Calu3 (cell line): Measurements from ENCODE around the gene HSD17B8. TPM values are rescaled to one million over a fixed set of nuclear protein-coding genes. Genes with fewer than 3 reads are reported as not detected.
A peak's percentile ranks its signal among the peaks of the same experiment; 100 is the strongest.

Source experiments
- Bru-seq: library from RNA; stranded (reverse); fragments of 400-500 nt; gene quantifications from one replicate; lab custom pipeline; 2021; lab: Mats Ljungman, UMichigan
- BruChase-seq, 2 experiments: library from RNA; stranded (reverse); fragments of 400-500 nt; gene quantifications; one replicate each; lab custom pipeline; 2021; lab: Mats Ljungman, UMichigan
- BruUV-seq: library from RNA; stranded (reverse); fragments of 400-500 nt; replicated peaks from 2 replicates; lab custom pipeline; 2021; lab: Mats Ljungman, UMichigan
- CTCF ChIA-PET: fragments of 300-600 bp; sonication (Branson Sonifier 250); formaldehyde crosslinking; loops from one replicate; lab custom pipeline; 2022; ENCODE audit warnings: antibody characterized with exemption; lab: Charles Lee
- DNase-seq: peaks from one replicate; pipeline ENCODE4 v3.0.0; 2022
- H3K27ac Mint-ChIP-seq: one replicate; pipeline ENCODE4 v1.8.0; 2022; ENCODE audit warnings: mixed read lengths; ENCODE audit not compliant: unreplicated experiment
- H3K27me3 Mint-ChIP-seq: one replicate; pipeline ENCODE4 v1.8.0; 2022; ENCODE audit warnings: mixed read lengths; ENCODE audit not compliant: unreplicated experiment
- H3K36me3 Mint-ChIP-seq: one replicate; pipeline ENCODE4 v1.8.0; 2022; ENCODE audit warnings: mild to moderate bottlenecking, moderate library complexity, mixed read lengths; ENCODE audit not compliant: insufficient read depth, unreplicated experiment
- H3K4me1 Mint-ChIP-seq: one replicate; pipeline ENCODE4 v1.8.0; 2022; ENCODE audit warnings: mild to moderate bottlenecking, low read depth, mixed read lengths; ENCODE audit not compliant: unreplicated experiment
- H3K4me3 Mint-ChIP-seq: one replicate; pipeline ENCODE4 v1.8.0; 2022; ENCODE audit warnings: mild to moderate bottlenecking, low read depth, moderate library complexity, mixed read lengths; ENCODE audit not compliant: unreplicated experiment
- H3K9me3 Mint-ChIP-seq: one replicate; pipeline ENCODE4 v1.8.0; 2022; ENCODE audit warnings: low read depth, mixed read lengths; ENCODE audit not compliant: unreplicated experiment
- intact Hi-C: fragments of 100-400 bp; cut with micrococcal nuclease; formaldehyde crosslinking; loops from one replicate; pipeline ENCODE4 v1.10.0; 2022; ENCODE audit not compliant: unreplicated experiment
- long read RNA-seq: library from polyadenylated mRNA; stranded (forward); transcript quantifications from one replicate; pipeline ENCODE4 v2.0.0, GENCODE V29; 2022
- total RNA-seq: library from RNA; stranded (reverse); gene quantifications from 2 replicates; pipeline ENCODE4 v1.2.3, GENCODE V29; 2022
- TF ChIP-seq, protein P1 (sequence below): fragments of 200-600 bp; IDR thresholded peaks from one replicate; pipeline ENCODE4 v1.8.0; 2022; ENCODE audit warnings: antibody characterized with exemption; ENCODE audit not compliant: unreplicated experiment

HSD17B8 gene
- total RNA-seq (40.4 and 41.7 TPM in 2 replicates), Bru-seq, nascent RNA (percentile 63 among the genes with signal in this experiment), BruChase-seq, experiment 1, labeled RNA remaining after a 6-hour chase (percentile 64 among the genes with signal in this experiment), BruChase-seq, experiment 2, labeled RNA remaining after a 2-hour chase (percentile 56 among the genes with signal in this experiment)
- long read RNA-seq, transcript HSD17B8-203 (9 exons, 990 nt) = major isoform, 67 of 97 reads
- long read RNA-seq, partial matches to known transcripts = 19 of 97 reads
- long read RNA-seq, other reads (novel, unspliced or antisense) = 11 of 97 reads

DNA sequence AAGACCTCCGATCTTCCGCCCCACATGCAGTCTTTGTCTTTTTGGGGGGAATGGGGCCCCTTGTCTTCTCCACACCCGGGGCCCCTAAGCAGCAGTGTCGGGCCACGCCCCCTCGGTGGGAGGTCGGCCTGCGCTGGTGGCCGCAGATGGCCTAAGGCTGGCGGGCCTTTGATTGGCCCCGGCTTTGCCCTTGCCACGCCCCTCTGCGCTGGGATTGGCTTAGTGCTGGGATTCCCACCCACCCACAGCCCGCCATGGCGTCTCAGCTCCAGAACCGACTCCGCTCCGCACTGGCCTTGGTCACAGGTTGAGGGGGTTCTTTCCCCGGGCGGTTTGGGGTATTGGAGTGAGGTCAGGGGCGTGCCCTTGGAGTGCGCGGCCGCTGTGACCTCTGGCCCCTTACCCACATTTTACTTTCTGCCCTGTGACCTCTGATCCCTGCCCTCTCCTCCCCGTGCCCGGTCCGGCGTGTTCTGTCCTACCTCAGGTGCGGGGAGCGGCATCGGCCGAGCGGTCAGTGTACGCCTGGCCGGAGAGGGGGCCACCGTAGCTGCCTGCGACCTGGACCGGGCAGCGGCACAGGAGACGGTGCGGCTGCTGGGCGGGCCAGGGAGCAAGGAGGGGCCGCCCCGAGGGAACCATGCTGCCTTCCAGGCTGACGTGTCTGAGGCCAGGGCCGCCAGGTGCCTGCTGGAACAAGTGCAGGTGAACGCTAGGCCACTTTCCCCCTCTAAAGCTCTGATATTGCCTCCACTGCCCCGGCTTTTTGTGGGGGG, at the start of gene HSD17B8:
Gene HSD17B8 (plus strand): TSS at position 241 of the 776 bp plus-strand sequence. CDS start 14 bp downstream, at position 255.
- Mint-ChIP-seq H3K4me1 (peaks cover 62% of the 10 kb centered on the region), H3K27ac (peak within 1 kb of the TSS; percentile 81), H3K9me3 (no peaks in the 10 kb centered on the region), H3K36me3 (peaks cover 92% of the 10 kb centered on the region), H3K27me3 (no peaks in the 10 kb centered on the region), H3K4me3 (peak within 1 kb of the TSS; percentile 97)
- BruUV-seq = no TSS peak
- CTCF ChIA-PET = interaction anchor here (0.6 to 1.5 kb wide), 4 partner anchors 170 to 252 kb away, joined by 3 to 4 read pairs (median 3); partner anchors contain the start of gene HLA-DMA
- intact Hi-C loops = loop anchor here (5.0 kb wide), 1 partner anchor 43 kb away; no protein-coding TSS in a partner anchor
- TF ChIP-seq, protein P1, sequence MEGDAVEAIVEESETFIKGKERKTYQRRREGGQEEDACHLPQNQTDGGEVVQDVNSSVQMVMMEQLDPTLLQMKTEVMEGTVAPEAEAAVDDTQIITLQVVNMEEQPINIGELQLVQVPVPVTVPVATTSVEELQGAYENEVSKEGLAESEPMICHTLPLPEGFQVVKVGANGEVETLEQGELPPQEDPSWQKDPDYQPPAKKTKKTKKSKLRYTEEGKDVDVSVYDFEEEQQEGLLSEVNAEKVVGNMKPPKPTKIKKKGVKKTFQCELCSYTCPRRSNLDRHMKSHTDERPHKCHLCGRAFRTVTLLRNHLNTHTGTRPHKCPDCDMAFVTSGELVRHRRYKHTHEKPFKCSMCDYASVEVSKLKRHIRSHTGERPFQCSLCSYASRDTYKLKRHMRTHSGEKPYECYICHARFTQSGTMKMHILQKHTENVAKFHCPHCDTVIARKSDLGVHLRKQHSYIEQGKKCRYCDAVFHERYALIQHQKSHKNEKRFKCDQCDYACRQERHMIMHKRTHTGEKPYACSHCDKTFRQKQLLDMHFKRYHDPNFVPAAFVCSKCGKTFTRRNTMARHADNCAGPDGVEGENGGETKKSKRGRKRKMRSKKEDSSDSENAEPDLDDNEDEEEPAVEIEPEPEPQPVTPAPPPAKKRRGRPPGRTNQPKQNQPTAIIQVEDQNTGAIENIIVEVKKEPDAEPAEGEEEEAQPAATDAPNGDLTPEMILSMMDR = no peak
- DNase-seq = peak; percentile 99

DNA sequence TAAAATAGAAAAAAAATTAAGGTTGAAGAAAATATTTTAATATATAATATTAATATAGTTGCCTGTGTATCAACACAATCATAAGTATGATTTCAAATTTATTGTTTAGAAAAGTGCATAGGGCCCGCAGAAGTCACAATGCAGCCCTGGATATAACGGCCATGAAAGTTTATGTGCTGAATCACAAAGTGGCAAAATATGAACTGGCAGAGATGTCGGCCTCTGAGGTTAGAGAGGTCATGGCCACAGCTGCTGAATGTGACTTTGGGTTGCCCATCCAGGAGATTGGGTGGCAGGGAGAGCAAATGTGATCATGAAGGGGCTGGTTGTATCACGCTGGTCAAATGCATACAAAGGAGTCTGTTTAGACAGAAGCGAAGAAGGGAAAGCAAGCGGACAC, 47.9 kb upstream of the HSD17B8 start:
- CTCF ChIA-PET = no interaction called here
- intact Hi-C loops = no loop called here
- peaks cover 5% of the 10 kb centered on the region for H3K36me3 Mint-ChIP-seq
- peaks cover 8% of the 10 kb centered on the region for H3K4me1 Mint-ChIP-seq
- H3K4me3 Mint-ChIP-seq = no peak overlapping the region
- H3K27ac Mint-ChIP-seq = no peak overlapping the region
- H3K27me3 Mint-ChIP-seq = peaks cover 75% of the 10 kb centered on the region
- no TSS peak for BruUV-seq
- TF ChIP-seq, protein P1 = no peak
- DNase-seq = no peak
- no peaks in the 10 kb centered on the region for H3K9me3 Mint-ChIP-seq

DNA sequence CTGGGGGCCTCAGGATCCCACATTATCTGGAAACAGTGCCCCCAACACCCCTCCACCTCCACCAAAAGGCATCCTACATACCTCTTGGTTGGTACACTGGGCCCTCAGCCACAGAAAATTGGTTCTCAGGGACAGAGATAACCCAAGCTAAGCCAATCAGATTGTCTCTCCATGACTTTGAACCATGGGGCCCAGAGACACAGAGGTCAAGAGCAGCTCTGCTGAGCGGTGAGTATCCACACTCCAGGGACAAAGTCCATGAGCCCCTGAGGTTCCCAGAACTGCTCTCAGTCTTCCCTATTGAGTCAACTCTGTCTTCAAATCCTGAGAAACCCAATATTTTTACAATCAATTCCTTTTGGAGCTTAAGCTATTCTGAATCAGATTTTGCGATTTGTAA, 47.5 kb upstream of the HSD17B8 start:
- TF ChIP-seq, protein P1 = no peak

GRCh38 chr6:33160096-33160495, 44.4 kb upstream of the HSD17B8 start:
- CTCF ChIA-PET = interaction anchor here (2.1 kb wide), 1 partner anchor 13 kb away, joined by 8 read pairs; no protein-coding TSS in a partner anchor
- DNase-seq = no peak
- Mint-ChIP-seq H3K4me1 (peaks cover 16% of the 10 kb centered on the region), H3K4me3 (no peak overlapping the region), H3K9me3 (no peaks in the 10 kb centered on the region), H3K27me3 (peaks cover 75% of the 10 kb centered on the region), H3K27ac (no peak overlapping the region), H3K36me3 (peaks cover 10% of the 10 kb centered on the region)
- intact Hi-C loops = loop anchor here (5.0 kb wide), 1 partner anchor 43 kb away; no protein-coding TSS in a partner anchor
- no TSS peak for BruUV-seq
- TF ChIP-seq, protein P1 = no peak

More for the DNA sequence above, 47.5 kb upstream of the HSD17B8 start:
- CTCF ChIA-PET = interaction anchor here (0.6 kb wide), 1 partner anchor 51 kb away, joined by 3 read pairs; the partner anchor contains the start of gene RING1
- H3K27ac Mint-ChIP-seq = no peak overlapping the region
- H3K4me3 Mint-ChIP-seq = no peak overlapping the region
- peaks cover 9% of the 10 kb centered on the region for H3K36me3 Mint-ChIP-seq
- BruUV-seq = no TSS peak
- intact Hi-C loops = no loop called here
- H3K9me3 Mint-ChIP-seq = no peaks in the 10 kb centered on the region
- peaks cover 75% of the 10 kb centered on the region for H3K27me3 Mint-ChIP-seq
- H3K4me1 Mint-ChIP-seq = peaks cover 12% of the 10 kb centered on the region
- DNase-seq = no peak
